ENCODE data around the gene SENP2.
"Not testable (repeated sequence)": the region's sequence is repeated elsewhere in the genome, so short reads cannot be mapped to it uniquely, and the experiment has no call there.

The SENP2 gene

DNA sequence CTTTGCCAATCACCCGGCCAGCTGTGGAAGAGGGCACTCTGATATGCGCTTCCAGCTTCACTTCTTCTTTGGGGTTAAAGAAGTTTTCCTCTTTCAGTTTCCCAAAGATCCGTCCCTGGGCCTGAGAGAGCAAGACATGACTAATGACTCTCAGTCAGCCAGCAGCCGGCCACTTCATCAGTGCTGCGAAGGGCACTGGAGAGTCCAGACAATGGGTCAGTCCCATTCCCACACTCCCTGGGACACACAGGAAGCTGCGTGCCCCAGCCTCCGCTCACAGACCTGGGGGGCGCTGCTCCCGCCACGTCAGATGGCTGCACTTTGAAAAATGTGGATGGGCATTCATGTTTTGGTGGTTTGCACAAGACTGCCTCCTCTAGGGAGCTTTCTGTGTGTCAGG is 63.3 kb downstream of the SENP2 start:
- DNase-seq = no peak

DNA sequence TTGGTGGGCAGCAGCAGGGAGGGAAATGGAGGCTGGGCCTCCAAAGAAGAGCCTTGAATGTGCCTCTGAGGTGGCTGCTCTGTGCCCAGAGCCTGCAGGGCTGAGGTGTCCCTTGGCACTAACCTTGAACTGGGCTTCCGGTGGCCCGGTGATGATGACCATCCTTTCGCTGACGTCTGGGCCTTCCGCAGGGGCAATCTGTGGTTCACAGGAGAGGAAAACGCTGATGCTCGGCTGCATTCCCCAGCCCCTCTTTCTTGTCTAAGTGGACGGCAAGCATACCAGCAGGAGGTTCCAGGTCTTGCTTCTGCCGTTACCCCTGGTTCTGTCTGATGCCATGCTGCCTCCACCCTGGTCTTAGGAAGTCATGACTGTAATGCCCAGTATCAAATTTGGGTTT is 65.9 kb downstream of the SENP2 start:
- no peak for DNase-seq

DNA sequence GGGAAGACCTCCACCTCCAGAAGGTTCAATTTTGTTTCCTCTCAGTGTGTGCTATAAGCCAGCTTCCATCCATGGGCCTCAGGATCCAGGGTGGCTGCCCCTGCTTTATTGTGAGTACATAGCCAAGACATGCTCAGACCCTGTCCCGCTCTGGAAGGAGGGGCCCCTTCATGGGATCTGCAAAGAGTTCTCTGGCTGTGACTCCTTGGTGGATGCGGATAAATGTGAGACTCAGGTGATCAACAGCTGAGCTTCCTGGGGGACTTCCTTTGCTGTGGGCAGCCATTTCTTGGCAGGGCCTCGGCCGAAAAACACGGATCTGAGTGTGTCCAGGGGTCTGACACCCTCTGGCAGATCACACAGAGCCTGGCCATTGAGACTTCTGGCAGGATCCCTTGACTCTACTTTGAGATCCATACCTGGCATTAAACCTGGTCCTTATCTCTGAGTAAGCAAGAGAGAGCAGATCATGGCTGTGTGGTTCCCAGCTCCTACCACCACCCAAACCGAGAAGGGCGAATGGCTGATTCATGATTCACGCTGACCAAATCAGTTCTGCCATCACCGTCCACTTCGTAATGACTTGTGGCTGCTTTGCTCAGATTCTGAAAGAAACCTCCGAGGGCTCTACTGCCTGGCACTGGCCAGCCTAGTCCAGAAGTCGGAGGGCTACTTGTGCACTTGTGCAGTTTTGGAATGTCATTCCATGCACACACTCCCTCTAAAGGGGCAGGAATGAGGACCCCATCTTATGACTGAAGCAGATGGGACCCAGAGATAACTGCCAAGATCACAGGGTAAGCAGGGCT is 68.1 kb downstream of the SENP2 start:
- no peak for DNase-seq

DNA sequence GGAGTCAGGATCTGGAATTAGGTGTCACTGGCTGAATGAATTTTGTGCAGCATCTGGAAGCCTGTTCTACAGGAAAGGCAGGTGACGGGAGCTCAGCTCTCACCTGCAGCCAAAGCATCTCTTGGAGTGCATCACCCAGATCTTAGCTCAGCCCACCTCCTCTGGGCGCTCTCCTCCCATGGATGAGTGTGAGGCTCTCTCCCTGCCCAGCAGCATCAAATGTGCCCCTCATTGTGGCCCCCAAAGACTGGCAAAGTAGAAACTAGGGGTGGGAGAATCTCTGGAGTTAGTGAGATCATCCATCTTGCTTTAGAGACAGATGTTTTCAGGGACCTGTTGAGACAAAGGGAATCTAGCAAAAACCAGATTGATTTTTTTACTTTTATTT is 68.7 kb downstream of the SENP2 start:
- no peak for DNase-seq

DNA sequence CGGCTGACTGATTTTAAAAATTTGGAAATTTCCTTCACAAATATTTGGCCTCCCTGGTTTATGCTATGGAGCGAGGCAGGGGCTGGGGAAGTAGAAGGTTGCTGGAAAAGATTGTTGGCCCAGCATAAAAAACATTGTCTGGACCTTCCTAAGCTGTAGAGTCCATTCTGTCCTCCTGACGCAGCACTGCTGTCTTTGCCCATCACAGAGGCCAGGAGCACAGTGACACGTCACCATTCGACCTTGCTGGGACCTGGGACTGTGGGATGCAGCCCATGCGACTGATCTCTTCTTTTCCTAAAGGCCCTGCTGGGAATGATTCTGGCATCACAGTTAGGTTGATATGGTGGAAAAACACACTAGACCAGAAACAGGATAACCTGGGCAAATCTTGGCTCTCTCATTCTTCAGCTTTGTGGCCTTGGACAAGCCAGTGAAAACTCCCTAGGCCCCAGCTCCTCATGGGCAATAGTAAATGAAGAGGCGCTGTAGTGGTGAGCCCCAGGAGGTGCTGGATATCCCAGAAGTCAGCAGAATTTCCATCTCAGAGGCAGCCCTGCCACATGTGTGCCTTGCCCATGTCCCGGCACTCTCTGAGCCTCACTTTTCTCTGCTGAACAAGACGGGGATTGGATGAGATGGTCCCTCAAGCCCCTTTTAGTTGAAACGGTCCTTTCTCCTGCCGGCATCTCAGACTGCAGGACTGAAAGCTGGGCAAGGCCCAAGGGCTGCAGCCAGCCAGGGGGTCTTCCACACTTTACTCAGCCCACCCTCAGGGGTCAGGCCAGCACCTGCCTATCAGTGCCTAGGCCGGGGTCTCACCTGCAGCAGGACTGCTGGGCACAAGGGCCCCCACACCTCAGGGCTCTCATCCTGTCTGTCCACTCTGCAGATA is 69.6 kb downstream of the SENP2 start:
- DNase-seq = no peak

DNA sequence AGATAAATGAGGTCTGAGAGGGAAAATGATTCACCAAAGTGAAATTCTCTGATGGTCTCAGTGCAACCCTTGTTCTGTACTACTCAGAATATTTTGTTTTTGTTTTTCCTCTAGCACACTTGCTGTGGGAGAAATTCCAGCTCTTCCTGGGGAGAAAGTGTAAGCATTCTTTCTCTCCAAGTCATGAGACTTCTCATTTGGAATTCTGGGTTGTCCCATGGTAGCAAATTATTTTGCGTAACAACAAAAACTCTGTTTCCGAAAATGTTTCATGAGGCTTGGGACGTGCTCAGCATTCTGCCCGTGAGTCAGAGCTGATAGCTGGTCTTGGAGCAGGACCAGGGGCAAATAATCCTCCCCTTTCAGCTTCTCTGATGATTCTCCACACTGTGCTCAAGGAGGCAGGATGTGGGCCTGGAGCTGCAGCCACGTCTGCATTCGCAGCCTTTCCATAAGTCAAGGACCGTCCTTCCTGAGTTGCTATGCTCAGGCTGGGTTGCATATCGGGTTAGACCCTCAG is 70.3 kb downstream of the SENP2 start:
- no peak for DNase-seq

DNA sequence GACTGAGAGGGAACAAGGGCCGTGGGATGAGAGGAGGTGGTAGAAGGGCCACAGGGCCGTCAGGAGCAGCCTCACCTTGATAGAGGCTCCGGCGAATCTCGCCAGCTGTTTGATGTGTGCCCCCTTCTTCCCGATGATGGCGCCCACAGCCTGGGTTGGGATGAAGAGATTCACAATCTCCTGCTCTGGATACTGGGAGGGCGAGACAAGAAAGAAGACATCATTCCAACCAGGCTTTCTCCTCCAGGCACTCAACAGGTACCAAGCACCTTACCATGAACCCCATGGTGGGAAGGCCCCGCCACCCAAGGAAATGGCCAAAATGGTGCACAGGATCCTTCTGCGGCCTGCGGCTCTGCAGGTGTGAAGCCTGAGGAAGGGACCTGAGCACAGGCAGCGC is 71.1 kb downstream of the SENP2 start:
- no peak for DNase-seq

DNA sequence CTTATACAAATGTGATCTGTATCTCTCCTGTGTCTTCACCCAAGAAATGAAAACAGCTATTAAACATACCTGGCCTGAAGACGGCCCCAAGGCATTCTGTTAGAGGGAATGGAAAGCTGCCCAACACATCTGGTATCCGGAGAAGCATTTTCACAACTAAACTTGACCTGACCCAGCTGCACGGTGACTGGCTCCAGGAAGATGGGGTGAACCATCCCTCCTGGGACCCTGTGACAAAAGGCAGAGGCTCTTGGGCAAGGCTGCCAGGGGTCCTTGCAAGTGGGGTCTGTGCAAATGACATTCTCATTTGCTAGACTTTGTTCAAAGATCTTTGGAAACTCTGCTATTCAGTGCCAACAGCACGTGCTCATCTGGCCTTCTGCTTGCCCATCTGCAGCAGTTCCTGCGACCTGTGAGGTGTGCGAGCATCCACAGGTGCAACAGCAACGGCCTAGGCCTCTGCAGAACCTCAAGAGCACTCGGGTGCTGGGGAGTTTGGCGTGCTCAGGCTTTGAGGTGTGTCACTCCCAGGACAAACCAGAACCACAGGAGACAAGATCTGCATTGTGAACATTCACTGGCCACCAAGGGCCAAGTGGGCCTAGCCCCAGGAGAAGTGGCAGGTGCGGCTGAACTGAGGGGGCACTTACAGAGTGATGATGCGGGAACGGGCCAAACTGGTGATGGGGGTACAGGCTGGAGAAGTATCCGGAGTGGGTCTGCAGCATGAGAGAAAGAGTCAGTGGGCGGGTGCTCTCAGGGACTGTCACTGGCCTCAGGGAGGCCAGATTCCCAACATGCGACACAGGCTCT is 71.8 kb downstream of the SENP2 start:
- DNase-seq = no peak

DNA sequence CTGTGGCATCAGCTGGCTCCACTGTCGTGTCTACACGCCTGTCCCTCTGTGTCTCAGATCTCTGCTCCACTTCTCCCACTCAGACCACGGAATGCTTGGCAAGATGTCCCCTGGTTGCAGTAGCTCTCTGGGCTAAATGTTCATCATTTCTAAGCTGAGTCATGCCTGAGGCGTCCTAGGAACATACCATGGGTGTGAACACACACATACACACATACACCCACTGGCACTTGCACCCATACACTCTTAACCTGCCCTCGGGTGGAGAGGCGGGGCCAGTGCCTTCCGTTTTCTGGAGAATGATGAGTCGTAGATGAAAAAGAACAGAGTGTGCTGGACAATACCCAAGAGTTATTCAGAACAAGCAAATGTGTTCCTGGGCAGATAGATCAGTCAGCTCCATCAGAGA is 72.4 kb downstream of the SENP2 start:
- DNase-seq = no peak

DNA sequence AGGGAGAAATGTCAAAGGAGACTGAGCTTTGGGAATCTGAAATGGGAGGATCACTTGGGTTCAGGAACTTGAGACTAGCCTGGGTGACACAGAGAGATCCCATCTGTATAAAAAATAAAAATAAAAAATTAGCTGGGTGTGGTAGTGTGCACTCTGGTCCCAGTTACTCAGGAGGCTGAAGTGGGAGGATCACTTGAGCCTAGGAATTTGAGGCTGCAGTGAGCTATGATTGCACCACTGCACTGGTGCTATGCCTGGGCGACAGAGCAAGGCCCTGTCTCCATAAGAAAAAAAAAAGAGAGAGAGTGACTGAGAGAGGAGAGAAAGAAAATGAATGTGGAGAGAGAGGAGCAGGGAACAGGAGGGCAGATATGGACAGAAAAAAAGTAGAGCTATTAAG is 72.8 kb downstream of the SENP2 start:
- no peak for DNase-seq

DNA sequence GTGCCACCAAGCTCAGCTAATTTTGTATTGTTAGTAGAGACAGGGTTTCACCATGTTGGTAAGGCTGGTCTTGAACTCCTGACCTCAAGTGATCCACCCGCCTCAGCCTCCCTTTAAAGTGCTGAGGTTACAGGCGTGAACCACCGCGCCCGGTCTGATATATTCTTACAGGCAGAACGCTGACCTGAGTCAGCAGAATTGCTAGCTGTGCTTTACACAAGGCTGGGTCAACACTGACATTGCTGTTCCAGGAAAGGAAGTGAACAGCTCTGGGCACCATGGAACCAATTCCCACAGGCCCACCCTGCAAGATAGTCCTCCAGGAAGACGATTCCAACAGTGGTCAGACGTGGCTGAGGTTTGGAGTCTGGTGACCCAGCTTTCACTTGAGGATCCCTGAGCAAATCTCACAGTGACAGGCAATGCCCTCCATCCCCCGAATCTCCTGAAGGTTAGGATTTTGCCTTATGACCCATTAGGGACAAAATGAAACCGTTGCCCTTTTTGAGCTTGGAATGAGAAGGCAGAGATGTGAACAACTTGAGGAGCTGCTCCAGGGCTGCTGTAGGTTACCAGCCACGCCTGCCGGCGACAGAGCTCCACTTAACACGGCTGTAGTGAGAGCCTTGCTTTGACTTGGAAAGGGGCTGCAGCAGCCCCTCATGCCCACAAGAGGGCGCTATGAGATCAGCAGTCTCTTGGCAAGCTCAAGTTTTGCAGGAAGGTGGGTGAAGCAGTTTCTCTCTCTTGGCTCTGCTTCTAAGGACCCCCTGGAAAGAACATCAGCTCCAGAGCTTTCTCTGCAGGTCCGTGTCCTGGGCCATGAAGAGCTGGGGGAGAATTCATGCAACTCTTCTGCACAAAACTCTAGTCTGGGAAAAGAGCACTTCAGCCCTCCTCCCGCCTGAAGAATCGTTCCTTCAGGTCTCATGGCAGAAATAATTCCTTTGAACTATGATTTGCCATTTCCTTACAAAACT is 74.1 kb downstream of the SENP2 start:
- DNase-seq = peak; percentile 43 to 58

DNA sequence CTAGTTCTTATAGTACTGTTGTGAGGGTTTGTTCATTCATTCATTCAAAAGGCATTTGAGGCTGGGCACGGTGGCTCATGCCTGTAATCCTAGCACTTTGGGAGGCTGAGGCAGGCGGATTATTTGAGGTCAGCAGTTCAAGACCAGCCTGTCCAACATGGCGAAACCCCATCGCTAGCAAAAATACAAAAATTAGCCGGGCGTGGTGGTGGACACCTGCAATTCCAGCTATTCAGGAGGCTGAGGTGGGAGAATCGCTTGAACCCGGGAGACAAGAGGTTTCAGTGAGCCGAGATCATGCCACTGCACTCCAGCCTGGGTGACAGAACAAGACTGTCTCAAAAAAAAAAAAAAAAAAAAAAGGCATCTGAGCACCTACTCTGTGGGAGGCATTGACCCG is 75.2 kb downstream of the SENP2 start:
- not testable (repeated sequence) for DNase-seq

DNA sequence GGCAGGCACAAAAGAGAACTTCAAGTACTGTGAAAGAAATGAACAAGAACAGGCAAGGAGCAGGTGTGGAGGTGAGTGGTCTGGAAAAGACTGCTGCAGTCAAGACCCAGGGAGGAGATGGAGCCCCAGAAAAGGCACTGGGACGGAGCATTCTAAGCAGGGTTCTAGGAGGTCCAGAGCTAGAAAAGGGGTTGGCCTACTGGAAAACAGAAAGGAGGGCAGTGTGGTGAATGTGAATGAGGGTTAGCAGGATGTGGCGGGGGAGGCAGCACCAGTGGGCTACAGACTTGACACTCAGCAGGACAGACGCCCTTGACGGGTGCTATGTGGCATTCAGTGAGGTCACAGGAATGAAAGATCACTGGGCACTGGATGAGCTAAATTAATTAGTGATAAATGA is 75.7 kb downstream of the SENP2 start:
- no peak for DNase-seq

DNA sequence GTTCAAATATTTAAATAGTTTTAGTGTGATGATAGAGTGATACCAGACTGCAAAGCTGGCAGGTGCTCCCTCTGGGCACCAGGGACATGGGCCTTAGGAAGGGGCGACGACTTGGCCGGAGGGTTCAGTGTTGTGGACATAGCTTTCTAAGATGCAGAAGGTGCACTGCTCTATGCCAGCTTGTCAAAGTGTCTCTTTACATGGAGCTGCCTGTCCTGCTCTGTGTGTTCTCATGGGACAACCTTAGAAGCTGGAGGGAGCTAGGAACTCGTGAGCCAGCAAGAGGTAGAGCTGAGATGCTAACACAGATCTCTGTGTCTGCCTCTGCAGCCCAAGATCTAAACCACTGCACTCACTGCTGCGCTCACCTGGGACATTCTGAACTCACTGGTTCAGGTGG is 77.8 kb downstream of the SENP2 start:
- DNase-seq = no peak

DNA sequence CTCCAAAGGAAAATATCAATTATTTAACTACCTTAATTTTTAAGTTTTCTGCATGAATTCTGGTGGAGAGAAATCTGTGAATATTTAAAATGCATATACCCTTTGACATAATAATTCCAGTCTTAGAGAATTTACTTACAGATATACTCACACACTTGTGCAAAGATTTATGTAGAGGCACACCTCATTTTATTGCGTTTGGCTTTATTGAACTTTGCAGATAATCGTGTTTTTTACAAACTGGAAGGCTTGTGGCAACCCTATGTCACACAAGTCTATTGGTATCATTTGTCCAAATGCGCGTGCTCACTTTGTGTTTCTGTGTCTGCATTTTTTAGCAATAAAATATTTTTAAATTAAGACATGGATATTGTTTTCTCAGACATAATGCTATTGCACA is 81.5 kb downstream of the SENP2 start:
- no peak for DNase-seq

DNA sequence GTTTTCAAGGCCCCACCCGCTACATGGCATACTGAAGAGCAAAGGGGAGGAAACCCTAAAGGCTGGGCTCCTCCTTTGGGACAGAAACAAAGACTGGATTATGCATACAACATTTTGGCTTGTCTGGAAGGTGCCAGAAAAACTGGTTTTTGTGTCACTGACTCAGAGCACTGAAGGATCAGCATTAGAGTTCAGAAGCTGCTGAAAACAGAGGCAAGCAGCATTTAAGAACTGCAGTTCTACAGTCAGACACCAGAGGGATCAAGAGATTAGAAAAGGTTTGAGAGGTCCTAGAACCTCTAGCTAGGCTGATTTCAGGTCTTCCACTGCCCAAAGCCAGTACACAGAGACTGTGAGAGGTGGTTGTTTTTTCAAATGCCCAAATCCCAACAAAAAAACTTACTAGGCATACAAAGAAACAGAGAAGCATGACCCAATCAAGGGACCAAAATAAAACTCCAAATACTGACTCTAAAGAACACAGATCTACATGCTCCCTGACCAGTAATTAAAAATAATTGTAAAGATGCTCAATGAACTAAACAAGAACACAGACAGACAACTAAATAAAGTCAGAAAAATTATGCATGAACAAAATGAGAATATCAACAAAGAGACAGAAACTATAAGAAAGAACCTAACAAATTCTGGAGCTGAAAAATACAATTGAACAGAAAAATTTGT is 91.2 kb downstream of the SENP2 start:
- DNase-seq = peak in 1 of 2 experiments; percentile 6

DNA sequence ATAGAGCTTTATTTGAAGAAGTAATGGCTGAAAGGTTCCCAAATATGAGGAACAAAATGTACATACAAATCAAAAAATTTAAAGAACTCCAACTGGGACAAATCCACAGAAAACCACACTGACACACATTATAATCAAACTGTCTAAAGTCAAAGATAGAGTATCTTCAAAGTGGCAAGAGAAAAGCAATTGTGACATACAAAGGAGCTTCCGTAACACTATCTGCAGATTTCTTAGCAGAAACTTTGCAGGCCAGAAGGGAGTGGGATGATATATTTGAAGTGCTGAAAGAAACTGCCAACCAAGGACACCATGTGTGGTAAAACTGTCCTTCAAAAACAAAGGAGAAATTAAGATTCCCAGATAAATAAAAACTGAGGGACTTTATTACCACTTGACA is 91.9 kb downstream of the SENP2 start:
- no peak for DNase-seq

DNA sequence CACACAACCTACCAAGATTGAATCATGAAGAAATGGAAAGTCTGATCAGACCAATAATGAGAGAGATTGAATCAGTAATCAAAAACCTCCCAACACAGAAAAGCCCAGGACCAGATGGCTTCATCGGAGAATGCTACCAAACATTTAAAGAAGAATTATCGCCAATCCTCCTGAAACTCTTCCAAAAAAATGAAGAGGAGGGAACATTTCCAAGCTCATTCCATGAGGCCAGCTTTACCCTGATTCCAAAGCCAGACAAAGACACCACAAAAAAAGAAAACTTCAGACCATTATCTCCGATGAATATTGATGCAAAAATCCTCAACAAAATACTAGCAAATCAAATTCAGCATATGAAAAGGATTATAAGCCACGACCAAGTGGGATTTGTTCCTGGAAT is 94.1 kb downstream of the SENP2 start:
- DNase-seq = no peak

Measured in NCI-H1930 (cell line).